Hepatocyte (in vitro differentiated cells): Measurements from ENCODE around the gene ELL. TPM values are rescaled to one million over a fixed set of nuclear protein-coding genes. Genes with fewer than 3 reads are reported as not detected.

ENCODE experiments used
- DNase-seq: peaks from one replicate; pipeline ENCODE4 v3.0.0-alpha.2; 2016; ENCODE audit warnings: low spot score
- H2AFZ ChIP-seq: fragments of 200-600 bp; sonication (generic); 2 replicates; pipeline ENCODE4 v1.6.0; 2016; ENCODE audit warnings: antibody characterized with exemption, mild to moderate bottlenecking
- H3K27ac ChIP-seq: fragments of 200-600 bp; sonication (generic); 2 replicates; pipeline ENCODE4 v1.5.1; 2016; ENCODE audit warnings: mild to moderate bottlenecking
- H3K27me3 ChIP-seq: fragments of 200-600 bp; sonication (generic); 2 replicates; pipeline ENCODE4 v1.6.1; 2016
- H3K36me3 ChIP-seq: fragments of 200-600 bp; sonication (generic); replicated peaks from 2 replicates; pipeline ENCODE4 v1.5.1; 2016; ENCODE audit warnings: low read depth; ENCODE audit not compliant: insufficient read depth
- H3K4me1 ChIP-seq: fragments of 200-600 bp; sonication (generic); 2 replicates; pipeline ENCODE4 v1.5.1; 2016; ENCODE audit warnings: mild to moderate bottlenecking, moderate library complexity; ENCODE audit not compliant: insufficient read depth
- H3K4me2 ChIP-seq: fragments of 200-600 bp; sonication (generic); 2 replicates; pipeline ENCODE4 v1.6.0; 2016
- H3K4me3 ChIP-seq: fragments of 200-600 bp; sonication (generic); 2 replicates; pipeline ENCODE4 v1.5.1; 2016; ENCODE audit warnings: mild to moderate bottlenecking
- H3K79me2 ChIP-seq: fragments of 200-600 bp; sonication (generic); 2 replicates; pipeline ENCODE4 v1.6.0; 2017; ENCODE audit warnings: mild to moderate bottlenecking
- H3K9me2 ChIP-seq: fragments of 200-600 bp; sonication (generic); replicated peaks from 2 replicates; pipeline ENCODE4 v1.6.0; 2017; ENCODE audit warnings: mild to moderate bottlenecking; ENCODE audit not compliant: insufficient read depth
- H3K9me3 ChIP-seq: fragments of 200-600 bp; sonication (generic); 2 replicates; pipeline ENCODE4 v1.5.1; 2016; ENCODE audit warnings: low read depth, mild to moderate bottlenecking
- H4K20me1 ChIP-seq: fragments of 200-600 bp; sonication (generic); 2 replicates; pipeline ENCODE4 v1.6.0; 2016; ENCODE audit warnings: mild to moderate bottlenecking; ENCODE audit not compliant: insufficient read depth, poor library complexity, severe bottlenecking
- EZH2 ChIP-seq: fragments of 200-600 bp; sonication (generic); IDR thresholded peaks from 2 replicates; pipeline ENCODE4 v1.6.1; 2016; ENCODE audit warnings: antibody characterized with exemption, mild to moderate bottlenecking, borderline replicate concordance
- EZH2phosphoT487 ChIP-seq: fragments of 200-600 bp; sonication (generic); IDR thresholded peaks from one replicate; pipeline ENCODE4 v1.6.1; 2018; ENCODE audit warnings: antibody characterized with exemption, mild to moderate bottlenecking, low read depth, moderate library complexity; ENCODE audit not compliant: unreplicated experiment, severe bottlenecking
- WGBS: methylation state at CpG from one replicate; pipeline ENCODE4 v1.1.6; 2016; ENCODE audit warnings: low lambda C conversion rate; ENCODE audit errors: missing lambda C conversion rate; 5-methylcytosine and 5-hydroxymethylcytosine counted together
- polyA plus RNA-seq: library from polyadenylated mRNA; unstranded; fragments of >200 nt; fragmentation: Nextera tagmentation; extraction: Ambion mirVana; gene quantifications from 2 replicates; pipeline ENCODE4 v1.2.1, GENCODE V29; 2016
- total RNA-seq: library from RNA; depleted of rRNA; stranded (reverse); fragments of >200 nt; gene quantifications from 2 replicates; pipeline ENCODE4 v1.2.3, GENCODE V29; 2014
- TF ChIP-seq, protein P1 (sequence below): fragments of 200-600 bp; sonication (generic); IDR thresholded peaks from 2 replicates; pipeline ENCODE4 v1.5.1; 2016; ENCODE audit warnings: antibody characterized with exemption, mild to moderate bottlenecking; ENCODE audit not compliant: poor library complexity

Gene ELL
- total and polyA plus RNA-seq, 2 experiments from 2014 or later: 11.0 to 15.0 TPM

DNA sequence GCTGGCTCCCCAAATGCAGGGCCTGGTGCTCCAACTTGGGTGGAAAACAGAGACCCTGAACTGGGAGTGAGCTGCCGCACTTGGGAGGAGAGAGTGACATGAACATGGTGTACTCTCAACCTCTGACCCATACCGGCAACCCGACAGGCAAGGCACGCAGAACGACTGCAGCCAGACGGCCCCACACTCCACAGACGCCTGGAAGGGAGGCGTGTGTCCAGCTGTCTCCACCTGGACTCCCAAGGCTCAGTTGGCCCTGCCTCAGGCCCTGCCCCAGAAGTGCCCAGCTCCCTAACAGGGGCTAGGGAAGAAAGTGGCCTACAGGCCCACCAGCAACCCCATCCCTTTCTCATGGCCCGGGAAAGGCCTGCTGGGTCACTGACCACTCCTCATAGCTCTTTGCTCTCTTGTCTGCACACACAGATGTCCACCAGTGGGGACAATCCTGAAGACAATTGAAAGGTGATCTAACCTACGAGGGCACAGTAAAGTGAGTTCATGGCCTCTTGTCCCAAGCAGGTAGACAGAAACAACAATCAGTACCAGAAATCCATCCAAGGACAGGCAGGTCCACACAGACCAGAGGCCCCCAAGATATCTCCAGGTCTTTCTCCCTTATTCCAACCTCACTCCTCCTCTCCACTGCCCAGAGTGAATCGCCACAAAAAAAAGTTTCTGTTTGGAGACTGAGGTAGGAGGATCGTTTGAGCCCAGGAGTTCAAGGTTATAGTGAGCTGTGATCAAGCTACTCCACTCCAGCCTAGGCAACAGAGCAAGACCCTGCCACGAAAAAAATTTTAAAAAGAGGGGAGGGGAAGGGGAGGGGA, 28.2 kb downstream of the ELL start:
- Histone ChIP-seq H3K27me3 (no peaks in the 10 kb centered on the region), H3K79me2 (peaks cover 96% of the 10 kb centered on the region), H3K9me3 (no peaks in the 10 kb centered on the region), H4K20me1 (peaks cover 86% of the 10 kb centered on the region), H3K4me1 (peaks cover 9% of the 10 kb centered on the region), H3K4me2 (no peak overlapping the region), H3K27ac (no peak overlapping the region), H3K4me3 (no peak overlapping the region), H3K9me2 (no peaks in the 10 kb centered on the region), H3K36me3 (no peaks in the 10 kb centered on the region), H2AFZ (no peak overlapping the region)
- 76% methylated on average over 13 of the region's 13 CpGs for WGBS
- TF ChIP-seq EZH2phosphoT487 (no peak), EZH2 (no peak)
- TF ChIP-seq, protein P1, sequence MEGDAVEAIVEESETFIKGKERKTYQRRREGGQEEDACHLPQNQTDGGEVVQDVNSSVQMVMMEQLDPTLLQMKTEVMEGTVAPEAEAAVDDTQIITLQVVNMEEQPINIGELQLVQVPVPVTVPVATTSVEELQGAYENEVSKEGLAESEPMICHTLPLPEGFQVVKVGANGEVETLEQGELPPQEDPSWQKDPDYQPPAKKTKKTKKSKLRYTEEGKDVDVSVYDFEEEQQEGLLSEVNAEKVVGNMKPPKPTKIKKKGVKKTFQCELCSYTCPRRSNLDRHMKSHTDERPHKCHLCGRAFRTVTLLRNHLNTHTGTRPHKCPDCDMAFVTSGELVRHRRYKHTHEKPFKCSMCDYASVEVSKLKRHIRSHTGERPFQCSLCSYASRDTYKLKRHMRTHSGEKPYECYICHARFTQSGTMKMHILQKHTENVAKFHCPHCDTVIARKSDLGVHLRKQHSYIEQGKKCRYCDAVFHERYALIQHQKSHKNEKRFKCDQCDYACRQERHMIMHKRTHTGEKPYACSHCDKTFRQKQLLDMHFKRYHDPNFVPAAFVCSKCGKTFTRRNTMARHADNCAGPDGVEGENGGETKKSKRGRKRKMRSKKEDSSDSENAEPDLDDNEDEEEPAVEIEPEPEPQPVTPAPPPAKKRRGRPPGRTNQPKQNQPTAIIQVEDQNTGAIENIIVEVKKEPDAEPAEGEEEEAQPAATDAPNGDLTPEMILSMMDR: no peak
- DNase-seq: no peak

DNA sequence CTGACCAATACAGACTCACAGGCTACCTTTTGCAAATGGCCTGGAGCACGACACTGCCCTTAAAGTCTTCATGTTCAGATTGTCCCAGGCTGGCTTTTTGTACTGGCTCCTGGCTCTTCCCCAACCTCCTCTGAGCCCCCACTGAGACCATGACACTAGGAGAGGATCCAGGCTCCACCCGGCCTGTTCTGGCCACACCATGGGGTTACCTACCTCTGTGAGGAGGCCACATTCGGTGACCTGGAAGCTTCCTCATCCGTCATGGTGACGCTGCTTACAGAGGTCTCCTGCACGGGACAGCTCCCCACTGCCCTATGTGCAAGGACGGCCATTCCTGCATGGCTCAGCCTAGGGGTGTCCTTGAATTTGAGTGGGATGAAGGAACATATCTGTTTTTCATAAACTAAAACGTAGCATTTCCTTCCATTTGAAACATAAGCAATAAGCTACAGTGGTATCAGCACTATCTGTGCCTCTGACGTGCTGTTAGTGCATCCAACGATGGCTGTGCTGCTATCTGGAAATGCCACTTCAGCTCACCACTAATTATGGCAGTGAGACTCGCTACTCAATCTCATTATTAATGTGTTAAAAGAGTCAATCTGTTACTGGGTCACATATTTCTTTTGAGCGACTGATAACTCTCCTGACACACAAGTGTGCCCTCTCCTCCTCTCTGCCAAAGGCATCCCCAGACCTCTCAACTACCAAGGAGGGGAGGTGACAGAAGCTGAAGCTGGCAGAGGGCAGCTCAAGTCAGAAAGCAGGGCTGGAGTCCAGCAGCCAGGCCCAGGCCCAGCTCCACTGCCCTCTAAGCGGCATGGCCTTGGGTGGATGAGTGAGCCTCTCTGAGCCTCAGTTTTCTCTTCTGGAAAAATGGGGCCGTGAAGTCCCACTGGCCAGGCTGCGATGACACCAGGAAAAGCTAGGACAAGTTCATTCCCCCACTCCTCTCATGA, 29.6 kb downstream of the ELL start:
- TF ChIP-seq EZH2 (no peak), EZH2phosphoT487 (no peak)
- TF ChIP-seq, protein P1: no peak
- Histone ChIP-seq H3K9me3 (no peaks in the 10 kb centered on the region), H2AFZ (no peak overlapping the region), H3K27me3 (no peaks in the 10 kb centered on the region), H3K9me2 (no peaks in the 10 kb centered on the region), H3K4me1 (peaks cover 9% of the 10 kb centered on the region), H3K4me3 (no peak overlapping the region), H3K27ac (no peak overlapping the region), H3K36me3 (no peaks in the 10 kb centered on the region), H4K20me1 (peaks cover 83% of the 10 kb centered on the region), H3K4me2 (no peak overlapping the region), H3K79me2 (peaks cover 96% of the 10 kb centered on the region)
- no peak for DNase-seq
- WGBS: 90% methylated on average over 15 of the region's 15 CpGs

DNA sequence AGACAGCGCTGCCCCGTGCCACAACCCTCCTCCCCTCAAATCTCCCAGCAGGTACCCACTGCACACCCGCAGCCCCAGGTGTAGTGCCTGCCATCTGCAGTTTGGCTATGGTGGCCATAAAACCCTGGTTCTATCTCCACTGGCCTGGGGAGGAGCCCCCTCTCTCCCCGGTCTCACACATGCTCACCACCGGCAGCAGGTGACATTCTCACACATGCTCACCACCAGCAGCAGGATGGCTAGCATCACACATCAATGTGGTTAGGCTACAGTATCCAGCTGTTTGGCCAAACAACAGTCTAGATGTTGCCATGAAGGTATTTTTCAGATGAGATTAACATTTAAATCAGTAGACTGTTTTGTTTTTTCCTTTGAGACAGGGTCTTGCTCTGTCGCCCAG, 31.1 kb downstream of the ELL start:
- H3K79me2 ChIP-seq: peaks cover 95% of the 10 kb centered on the region
- H3K4me3 ChIP-seq: no peak overlapping the region
- DNase-seq: no peak
- 96% methylated on average over 6 of the region's 6 CpGs for WGBS
- H3K9me3 ChIP-seq: no peaks in the 10 kb centered on the region
- H3K27ac ChIP-seq: no peak overlapping the region
- H3K4me2 ChIP-seq: no peak overlapping the region
- peaks cover 82% of the 10 kb centered on the region for H4K20me1 ChIP-seq
- H3K36me3 ChIP-seq: no peaks in the 10 kb centered on the region
- H3K27me3 ChIP-seq: no peaks in the 10 kb centered on the region
- TF ChIP-seq EZH2phosphoT487: no peak
- TF ChIP-seq EZH2: no peak
- TF ChIP-seq, protein P1: no peak
- peaks cover 13% of the 10 kb centered on the region for H3K4me1 ChIP-seq
- no peak overlapping the region for H2AFZ ChIP-seq
- H3K9me2 ChIP-seq: no peaks in the 10 kb centered on the region
